Putamen (tissue), 1 donor: ENCODE measurements around the gene NGLY1.

Experiments
- DNase-seq: peaks from one replicate; pipeline ENCODE4 v3.0.0-alpha.2; 2016; ENCODE audit warnings: low spot score

NGLY1 gene

DNA sequence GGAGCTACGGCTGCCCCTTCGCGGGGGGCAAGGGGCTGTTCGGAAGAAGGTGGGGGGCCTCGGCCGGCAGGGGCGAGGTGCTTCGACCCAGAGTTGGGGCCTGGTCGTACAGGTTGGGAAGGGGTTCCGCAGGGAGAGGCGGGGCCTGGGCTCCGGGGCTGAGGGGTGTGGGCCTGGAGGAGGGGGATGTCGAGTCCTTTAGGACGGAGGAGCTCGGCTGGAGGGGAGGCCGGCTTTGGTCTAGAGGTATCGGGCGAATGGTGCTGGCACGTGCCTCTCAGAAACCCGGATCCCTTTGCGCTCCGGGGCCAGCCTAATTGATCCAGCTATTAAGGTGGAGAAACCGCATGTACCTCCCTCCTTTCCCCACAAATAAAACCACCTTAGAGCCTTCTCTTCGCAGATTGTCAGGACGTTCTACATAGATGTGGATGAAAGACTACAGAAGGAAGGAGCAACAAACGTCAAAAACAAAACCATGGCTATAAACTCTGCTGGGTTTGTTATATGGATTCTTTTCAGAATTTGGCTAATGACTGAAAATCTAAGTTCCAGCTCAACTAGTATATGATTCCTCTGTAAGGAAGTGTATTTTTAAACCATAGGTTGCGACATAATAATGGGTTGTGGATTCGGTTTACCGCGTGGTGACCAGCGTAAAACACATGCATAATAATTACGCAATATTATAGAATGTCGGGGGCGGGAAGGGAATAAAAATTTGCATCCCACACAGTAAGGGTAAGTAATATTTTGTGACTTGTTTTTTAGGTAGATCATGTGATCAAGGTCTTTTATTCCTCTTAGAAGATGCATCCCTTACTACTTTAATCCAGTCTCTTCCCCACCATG, 644 bp upstream of the NGLY1 start:
- DNase-seq: no peak

DNA sequence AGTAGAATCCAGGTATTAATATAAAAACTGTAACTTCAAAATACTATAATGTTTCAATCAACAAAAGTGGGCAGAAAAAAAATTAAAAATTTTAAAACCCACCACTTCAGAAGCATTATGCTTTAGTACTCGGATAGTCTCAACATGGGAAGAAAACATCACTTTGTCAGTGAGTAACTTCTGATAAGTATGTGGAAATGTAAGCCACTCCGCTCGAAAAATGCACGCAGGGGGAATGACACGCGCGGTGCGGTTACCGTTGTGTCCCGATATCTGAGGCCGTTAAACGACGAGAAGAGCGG, 656 bp downstream of the NGLY1 start:
- no peak for DNase-seq

DNA sequence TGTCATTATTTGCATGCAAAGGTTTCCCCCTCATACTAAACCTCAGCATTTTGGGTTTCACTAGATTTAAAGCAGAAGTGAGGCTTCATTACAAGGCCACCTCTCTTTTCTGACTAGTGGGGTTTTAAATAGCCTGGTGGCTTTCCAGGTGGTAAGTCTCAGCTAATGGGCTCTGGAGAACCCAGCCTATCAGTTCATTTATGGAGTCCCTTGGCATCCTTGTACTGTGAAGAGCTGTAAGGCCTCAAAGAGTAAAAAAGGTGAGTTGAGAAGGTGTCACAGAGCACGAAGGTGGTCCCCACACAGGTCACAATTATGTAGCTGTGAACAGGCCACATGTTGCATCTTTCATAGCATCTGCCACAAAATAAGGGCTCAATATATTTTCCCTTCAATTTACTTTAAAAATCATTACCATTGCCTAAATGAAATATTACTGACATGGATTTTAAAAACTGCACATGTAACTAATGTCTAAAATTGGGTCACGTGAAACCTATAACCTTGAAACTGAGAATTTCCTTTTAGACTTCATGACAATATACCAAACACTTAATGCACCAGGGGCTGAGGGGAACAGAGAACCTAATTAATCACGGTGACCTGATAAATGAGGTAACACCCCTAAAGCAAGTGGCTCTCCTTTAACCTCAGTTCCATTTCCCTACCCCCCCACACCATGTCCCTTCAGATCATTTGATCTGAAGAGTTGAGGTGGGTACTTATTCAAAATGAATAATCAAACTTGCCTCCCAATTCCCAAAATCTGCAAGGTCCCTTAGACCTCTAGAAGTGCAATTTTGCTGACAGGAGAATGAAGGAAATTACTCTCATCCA, 1.3 kb downstream of the NGLY1 start:
- no peak for DNase-seq

DNA sequence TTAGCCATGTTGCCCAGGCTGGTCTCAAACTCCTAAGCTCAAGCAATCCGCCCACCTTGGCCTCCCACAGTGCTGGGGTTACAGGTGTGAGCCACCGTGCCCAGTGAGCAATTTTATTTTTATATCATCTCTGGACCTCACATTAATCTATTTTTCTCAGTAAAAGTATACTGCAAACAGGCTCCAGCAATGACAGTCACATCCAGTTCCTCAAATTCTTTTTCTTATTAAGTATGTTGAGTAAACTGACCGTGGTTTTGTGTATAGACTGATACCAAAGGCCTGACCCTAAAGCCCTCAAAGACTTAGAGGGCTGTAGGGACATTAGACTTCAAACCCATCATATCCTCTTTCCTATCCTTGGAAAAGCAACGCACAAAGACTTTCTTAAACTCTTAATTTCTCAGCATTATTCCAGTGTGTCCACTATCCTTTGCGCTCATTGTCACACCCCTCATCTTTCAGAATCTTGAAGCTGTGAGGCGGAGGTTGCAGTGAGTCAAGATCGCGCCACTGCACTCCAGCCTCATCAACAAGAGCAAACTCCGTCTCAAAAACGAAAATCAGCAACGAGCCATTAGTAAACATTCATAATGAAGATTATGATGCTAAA, 2.0 kb downstream of the NGLY1 start:
- DNase-seq: no peak

DNA sequence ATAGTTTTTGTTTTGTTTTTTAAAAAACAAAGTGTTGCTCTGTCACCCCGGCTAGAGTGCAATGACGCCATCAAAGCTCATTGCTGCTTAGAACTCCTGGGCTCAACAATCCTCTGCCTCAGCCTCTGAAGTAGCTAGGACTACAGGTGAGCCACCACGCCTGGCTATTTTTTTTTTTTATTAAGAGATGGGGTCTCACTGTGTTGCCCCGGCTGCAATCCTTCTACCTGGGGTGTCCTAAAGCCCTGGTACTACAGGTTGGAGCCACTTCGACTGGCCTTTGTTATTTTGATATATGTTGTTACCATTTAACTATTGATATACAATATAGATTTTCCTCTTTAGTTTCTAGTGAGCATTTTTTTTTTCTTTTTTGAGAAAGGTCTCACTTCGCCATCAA, 2.6 kb downstream of the NGLY1 start:
- no peak for DNase-seq

DNA sequence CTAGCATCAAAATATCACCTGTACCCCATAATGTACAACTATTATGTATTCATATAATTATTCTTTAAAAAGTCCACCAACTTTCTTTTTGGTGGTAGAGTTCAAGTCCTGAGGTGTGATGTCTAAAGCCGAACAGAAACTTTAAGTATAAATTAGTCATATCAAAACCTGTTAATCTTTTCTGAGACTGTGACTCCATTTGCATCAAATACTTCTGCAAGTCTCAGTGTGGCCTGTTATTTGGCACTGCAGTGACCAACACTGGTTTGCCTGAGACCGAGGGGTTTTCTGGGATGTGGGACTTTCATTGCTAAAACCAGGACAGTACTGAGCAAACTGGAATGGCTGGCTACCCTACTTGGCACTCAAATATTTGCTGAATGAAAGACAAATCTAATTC, 7.3 kb downstream of the NGLY1 start:
- no peak for DNase-seq

DNA sequence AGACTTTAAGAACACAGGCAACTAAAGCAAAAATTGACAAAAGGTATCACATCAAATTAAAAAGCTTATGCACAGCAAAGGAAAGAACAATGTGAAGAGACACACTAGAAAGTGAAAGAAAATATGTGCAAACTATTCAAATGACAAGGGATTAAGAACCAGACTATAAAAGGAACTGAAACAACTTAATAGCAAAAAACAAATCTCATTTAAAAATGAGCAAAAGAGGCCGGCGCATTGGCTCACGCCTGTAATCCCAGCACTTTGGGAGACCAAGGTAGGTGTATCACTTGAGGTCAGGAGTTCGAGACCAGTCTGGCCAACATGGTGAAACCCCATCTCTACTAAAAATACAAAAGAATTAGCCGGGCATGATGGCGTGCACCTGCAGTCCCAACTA, 14.4 kb downstream of the NGLY1 start:
- no peak for DNase-seq

DNA sequence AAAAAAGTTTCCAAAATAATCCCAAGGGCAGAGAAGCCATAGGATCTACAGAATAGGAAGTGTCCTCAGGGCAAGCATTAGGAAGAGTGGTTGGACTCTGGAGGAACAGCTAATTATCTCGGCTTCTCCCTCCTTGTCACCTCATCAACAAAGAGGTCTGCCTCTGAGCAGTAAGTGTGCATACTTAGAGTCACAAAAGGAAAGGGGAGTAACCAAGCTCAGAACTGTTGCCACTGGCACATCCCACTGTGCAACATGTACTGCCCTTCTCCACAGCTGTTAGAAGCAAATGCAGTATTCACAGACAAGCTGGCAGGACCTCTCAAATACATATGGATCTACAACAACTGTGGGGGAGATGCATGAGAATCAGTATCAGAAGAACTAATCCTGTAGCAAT, 31.5 kb downstream of the NGLY1 start:
- no peak for DNase-seq

DNA sequence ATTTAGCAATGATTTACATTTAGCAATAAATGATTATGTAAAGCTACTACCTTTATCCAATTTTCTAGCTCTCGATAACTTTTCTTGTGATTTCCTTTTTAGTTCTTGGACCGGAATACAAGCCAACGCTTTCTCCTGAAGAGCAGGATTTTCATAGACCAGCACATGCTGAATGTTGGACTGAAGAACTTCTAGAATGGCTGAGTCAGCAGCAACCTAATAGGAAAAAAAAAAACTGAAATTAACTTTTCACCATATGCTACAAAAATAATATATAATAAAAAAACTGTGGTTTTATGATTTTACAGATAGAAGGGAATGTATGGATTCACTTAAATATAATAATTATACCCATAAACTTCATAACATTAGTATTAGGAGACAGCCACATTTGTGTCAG, 32.2 kb downstream of the NGLY1 start:
- no peak for DNase-seq

DNA sequence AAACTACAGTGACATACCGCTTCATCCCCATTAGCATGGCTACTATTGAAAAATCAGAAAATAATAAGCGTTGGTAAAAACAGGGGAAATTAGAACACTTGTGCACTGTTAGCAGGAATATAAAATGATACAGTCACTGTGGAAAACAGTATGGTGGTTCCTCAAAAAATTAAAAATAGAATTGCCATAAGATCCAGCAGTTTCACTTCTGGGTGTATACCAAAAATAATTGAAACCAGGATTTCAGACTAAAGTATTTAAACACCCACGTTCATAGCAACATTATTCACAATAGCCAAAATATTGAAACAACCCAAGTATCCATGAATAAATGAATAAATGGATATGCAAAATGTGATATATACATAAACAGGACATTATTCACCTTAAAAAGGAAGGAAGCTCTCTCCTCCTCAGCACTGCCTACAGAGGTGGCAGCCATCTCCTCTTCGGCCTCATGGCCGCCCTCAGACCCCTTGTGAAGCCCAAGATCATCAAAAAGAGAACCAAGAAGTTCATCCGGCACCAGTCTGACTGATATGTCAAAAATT, 34.1 kb downstream of the NGLY1 start:
- DNase-seq: no peak

DNA sequence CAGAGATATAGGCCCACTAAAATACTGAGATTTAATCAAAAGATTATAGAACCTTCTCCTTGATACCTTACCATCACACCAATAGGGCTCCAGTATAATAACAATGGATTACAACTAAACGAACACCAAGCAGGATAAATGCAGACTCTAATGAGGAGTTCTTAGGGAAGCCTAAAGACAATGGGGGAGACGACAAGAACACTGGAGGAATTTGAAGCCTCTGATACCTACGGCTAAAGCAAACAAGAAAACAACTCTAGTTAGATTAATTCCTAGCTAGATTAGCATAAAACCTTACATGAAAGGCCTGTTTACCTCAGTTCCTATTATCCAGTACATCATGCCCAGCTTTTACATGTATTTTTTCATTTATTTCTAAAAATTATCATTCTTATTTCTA, 35.1 kb downstream of the NGLY1 start:
- DNase-seq: no peak

DNA sequence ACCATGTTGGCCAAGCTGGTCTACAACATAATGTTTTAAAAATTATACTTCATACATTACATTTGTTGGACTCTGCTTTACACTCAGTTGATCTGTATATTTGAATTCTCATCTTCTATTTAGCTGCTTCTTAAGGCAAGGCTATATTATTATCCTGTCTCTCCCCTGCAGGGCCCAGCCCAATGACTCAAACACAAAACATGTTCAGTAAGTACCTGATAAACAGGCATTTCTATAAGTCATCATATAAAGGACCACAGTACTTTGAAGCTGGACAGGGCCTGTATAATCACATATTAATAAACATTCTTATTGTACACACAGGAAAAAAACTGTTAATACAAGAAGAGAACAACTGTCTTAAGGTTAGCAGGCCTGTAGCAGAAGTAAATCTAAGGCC, 36.2 kb downstream of the NGLY1 start:
- no peak for DNase-seq

DNA sequence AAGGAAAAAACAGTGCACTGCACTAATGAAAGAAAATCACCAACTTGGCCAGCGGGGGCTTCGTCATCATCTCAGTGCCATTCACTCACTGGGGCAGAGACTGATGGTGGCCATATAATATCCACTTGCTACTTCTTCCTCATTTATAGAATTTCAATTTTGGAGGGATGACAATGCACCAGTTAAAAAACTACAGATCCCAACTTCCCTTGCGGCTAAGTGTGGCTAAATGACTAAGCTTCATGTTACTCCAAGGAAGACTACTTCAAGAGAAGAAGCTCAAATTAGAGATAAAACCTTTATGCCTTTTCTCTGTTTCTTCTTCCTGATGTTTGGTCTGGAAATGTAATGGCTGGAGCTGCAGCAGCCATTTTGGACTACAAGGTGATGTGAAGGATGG, 38.8 kb downstream of the NGLY1 start:
- DNase-seq: no peak

DNA sequence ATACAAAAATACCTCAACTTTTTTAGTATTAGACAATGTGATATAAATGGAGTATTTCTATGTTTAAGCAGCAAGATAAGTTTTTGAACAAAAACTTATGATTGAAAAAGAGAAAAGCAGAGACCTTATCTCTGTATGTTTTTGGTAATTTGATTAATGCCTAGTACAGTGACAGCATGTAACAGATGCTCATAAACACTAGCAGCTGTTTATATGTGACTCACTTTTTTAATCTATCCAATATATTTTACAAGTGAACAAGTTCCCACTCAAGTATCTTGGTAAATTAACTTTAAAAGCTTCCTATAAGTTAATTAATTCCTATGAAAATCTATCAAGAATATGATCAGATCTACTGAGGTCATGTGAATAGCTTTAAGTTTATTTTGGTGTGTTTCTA, 55.1 kb downstream of the NGLY1 start:
- DNase-seq: no peak

DNA sequence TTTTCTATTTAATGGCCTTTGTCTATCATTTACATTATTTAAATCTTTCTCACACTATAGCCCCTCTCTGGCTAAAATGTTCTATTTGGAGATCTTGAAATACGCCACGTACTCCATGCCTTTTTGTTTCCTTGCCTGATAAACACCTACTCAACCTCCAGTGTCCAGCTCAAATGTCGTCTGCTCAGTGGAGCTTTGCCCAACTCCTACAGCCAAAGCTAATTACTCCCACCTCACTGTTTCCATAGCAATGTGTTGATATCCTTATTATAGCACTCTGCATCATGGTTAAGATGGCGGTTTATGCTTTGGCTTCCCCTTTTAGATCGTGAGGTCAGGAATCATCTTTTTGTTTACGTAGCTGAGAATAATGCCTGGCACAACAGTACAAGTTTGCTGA, 55.9 kb downstream of the NGLY1 start:
- no peak for DNase-seq

DNA sequence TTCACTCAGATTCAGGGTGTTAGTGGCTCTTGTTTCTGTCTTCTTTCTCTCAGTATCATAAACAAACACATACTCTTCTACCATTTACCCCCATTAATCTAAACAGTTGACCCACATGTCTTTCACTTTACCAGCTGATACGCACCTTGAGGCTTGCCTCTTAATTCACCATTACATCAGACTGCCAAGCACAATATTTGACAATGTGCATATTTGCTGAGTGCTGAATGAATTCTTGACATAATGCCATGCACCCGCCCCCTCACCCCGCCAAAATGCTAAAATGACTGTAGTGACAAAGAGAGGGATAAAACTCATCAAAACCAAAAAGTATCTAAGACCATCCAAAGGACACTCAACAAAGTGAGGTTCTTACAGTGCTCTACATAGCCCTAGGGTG, 57.4 kb downstream of the NGLY1 start:
- peak; percentile 4 for DNase-seq

DNA sequence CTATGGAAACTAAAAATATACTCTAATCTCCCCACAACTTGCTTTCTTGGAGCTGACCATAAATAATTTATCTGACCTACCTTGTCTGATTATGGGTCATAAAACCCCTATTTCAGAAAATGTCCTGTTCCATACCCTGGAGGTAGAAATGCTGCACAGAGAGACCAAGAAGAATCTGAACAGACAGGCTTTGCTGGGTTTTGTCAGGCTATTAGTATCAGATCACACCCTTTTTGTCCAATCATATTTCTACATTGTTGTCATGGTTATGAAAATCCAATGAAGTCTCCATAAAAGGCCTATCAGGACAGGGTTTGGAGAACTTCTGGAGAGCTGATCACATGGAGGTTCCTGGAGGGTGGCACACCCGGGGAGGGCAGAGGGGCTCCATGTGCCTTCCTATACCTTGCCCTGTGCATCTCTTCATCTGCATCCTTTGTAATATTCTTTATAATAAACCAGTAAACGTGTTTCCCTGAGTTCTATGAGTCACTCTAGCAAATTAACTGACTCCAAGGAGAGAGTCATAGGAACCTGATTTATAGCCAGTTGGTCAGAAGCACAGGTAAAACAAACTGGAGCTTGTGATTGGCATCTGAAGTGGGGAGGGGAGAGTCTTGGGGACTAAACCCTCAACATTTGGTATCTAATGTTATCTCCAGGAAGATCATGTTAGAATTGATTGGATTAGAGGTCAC, 58.1 kb downstream of the NGLY1 start:
- no peak for DNase-seq

DNA sequence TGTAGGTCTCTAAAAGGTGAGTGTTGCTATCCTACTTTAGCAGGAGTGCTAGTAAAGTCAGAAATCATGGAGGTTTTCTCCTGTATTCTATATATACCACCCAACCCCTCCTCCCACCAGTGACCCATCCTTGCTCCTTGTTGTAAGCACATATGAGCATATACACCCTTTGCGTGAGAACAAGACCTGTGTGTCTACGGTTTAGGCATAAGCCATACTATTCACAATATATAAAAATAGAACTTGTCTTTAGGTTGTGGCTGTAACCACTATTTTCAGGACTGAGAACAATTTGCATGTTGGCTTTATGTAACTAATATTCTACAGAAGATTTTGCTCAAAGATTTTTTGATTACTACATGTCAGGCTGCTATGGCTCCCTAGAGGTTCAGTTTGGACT, 59.4 kb downstream of the NGLY1 start:
- DNase-seq: no peak

DNA sequence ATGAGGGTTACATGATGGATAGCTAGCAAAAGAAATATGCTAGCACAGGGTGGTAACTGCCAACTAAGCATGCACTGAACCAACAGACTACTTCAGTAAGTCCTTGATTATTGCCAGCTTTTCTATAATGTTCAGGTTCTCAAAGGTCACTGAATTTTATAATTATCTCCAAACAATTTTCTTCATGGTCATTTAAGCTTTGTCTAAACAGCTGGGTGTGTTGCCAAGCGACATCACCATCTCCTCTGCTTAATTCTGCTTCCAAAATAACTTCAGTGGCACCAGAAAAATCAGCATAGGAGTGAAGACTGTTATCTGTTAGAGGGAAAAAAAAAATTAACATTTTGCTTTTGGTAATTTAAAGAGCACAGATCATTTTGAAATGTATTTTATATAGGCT, 63.9 kb downstream of the NGLY1 start:
- no peak for DNase-seq

DNA sequence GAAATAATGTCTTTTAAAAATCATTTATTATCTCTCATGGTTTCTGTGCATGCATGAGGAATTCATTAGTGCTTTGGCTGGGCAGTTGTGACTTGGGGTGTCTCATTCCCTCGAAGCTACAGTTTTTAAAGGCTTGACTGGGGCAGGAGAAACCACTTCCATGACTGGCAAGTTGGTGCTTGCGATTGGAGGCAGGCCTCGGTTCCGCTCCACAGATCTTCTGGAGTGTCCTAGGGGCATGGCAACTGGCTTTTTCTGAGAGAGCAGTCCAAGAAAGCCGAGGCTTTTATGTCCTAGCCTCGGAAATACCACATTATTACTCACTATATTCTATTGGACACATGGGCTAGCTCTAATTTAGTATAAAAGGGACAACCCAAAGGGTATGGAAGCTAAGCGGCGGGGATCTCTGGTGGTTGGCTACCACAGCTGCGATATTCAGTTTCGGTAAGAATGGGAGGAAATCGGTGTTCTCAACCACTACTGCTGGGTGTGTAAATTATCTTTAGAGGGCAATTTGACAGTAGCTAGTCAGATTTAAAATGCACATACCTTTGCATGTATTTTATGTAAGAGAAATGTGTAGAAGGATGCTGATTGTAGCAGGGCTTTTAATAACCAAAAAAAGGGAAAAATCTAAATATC, 69.8 kb downstream of the NGLY1 start:
- DNase-seq: no peak

DNA sequence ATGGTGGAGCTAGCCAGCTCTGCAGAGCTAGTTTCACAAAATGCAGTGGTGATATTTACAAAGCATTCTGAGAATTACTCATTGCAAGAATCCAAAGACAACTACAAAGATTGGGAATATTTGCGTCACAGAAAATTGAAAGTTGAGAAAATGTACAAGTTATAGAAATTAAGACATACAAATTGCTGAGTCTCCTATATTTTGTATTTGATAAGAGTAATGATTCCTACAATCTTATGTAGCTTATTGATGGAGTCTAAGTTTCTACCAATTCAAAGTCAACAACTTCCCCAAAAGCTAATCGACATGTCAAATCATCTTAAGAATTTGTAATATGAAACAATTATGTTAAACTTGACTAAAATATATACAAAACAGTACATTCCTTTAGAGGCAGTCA, 72.2 kb downstream of the NGLY1 start:
- DNase-seq: no peak

DNA sequence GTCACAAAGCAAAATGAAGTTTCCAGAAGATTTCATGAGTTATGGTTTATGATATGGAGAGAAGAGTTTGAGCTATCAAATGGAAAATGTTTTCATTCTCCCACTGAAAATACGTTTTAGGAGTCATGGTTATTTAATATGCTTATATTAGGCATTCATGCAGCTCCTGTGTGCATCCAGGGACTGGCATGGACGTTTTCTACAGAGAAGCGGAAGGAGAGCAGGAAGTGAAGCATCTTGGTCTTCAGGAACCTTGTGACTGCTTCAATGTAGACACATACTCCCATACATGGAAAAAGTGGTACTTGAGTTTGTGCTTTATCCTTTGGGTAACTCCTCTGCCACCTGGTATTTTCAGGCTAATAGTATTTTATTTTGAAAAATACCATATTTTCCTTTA, 75.2 kb downstream of the NGLY1 start:
- DNase-seq: no peak
